ENCODE results near the gene SLC13A1.
A peak's percentile ranks its signal among the peaks of the same experiment; 100 is the strongest.

Gene SLC13A1

GRCh38 chr7:123193235-123193634 lies 6.5 kb downstream of the SLC13A1 start:
- no peak for DNase-seq (ENCODE audit: low read depth)

GRCh38 chr7:123191132-123191531 lies 8.6 kb downstream of the SLC13A1 start:
- no peak for DNase-seq (ENCODE audit: low read depth)

GRCh38 chr7:123190109-123190831 lies 9.5 kb downstream of the SLC13A1 start:
- DNase-seq (ENCODE audit: low read depth), result no peak

- no peak for DNase-seq (ENCODE audit: low read depth)
These were observed 14.0 kb downstream of the SLC13A1 start for GRCh38 chr7:123185756-123186155.

- DNase-seq (ENCODE audit: low read depth), result no peak
These were observed 15.5 kb downstream of the SLC13A1 start for GRCh38 chr7:123184271-123184670.

GRCh38 chr7:123183431-123183830 lies 16.3 kb downstream of the SLC13A1 start:
- no peak for DNase-seq (ENCODE audit: low read depth)

GRCh38 chr7:123177442-123177841 lies 22.3 kb downstream of the SLC13A1 start:
- no peak for DNase-seq (ENCODE audit: low read depth)

GRCh38 chr7:123170333-123171246 lies 29.2 kb downstream of the SLC13A1 start:
- no peak for DNase-seq (ENCODE audit: low read depth)

- DNase-seq (ENCODE audit: low read depth), result no peak
These were observed 30.7 kb downstream of the SLC13A1 start for GRCh38 chr7:123169065-123169464.

GRCh38 chr7:123157606-123158005 lies 42.2 kb downstream of the SLC13A1 start:
- DNase-seq (ENCODE audit: low read depth), result no peak

- no peak for DNase-seq (ENCODE audit: low read depth)
These were observed 44.2 kb downstream of the SLC13A1 start for GRCh38 chr7:123155571-123155970.

- DNase-seq (ENCODE audit: low read depth), result peak; percentile 59
These were observed 45.4 kb downstream of the SLC13A1 start for GRCh38 chr7:123154231-123154860.

GRCh38 chr7:123151443-123151842 lies 48.3 kb downstream of the SLC13A1 start:
- DNase-seq (ENCODE audit: low read depth), result no peak

- no peak for DNase-seq (ENCODE audit: low read depth)
These were observed 51.0 kb downstream of the SLC13A1 start for GRCh38 chr7:123148813-123149212.

GRCh38 chr7:123143252-123144006 lies 56.3 kb downstream of the SLC13A1 start:
- no peak for DNase-seq (ENCODE audit: low read depth)

- no peak for DNase-seq (ENCODE audit: low read depth)
These were observed 59.2 kb downstream of the SLC13A1 start for GRCh38 chr7:123140561-123140960.

- no peak for DNase-seq (ENCODE audit: low read depth)
These were observed 63.8 kb downstream of the SLC13A1 start for GRCh38 chr7:123135960-123136359.

GRCh38 chr7:123133924-123134323 lies 65.8 kb downstream of the SLC13A1 start:
- DNase-seq (ENCODE audit: low read depth), result no peak

GRCh38 chr7:123131961-123132360 lies 67.8 kb downstream of the SLC13A1 start:
- no peak for DNase-seq (ENCODE audit: low read depth)

- no peak for DNase-seq (ENCODE audit: low read depth)
These were observed 68.2 kb downstream of the SLC13A1 start for GRCh38 chr7:123131556-123131955.

- DNase-seq (ENCODE audit: low read depth), result no peak
These were observed 68.6 kb downstream of the SLC13A1 start for GRCh38 chr7:123131140-123131539.

- DNase-seq (ENCODE audit: low read depth), result no peak
These were observed 73.1 kb downstream of the SLC13A1 start for GRCh38 chr7:123126691-123127090.

Measured in fibroblast of the conjunctiva (primary cell).